ENCODE data around the gene PIGU. TPM values are rescaled to one million over a fixed set of nuclear protein-coding genes. Genes with fewer than 3 reads are reported as not detected.

PIGU gene
- polyA plus RNA-seq, 3 donors: 5.8 to 11.3 (median 10.9) TPM

- Mint-ChIP-seq H3K4me1 (peaks cover 5% of the 10 kb centered on the region), H3K27me3 (ENCODE audit: low read depth in 3 of 3) (peaks cover 0 to 2% (median 0%) of the 10 kb centered on the region in 3 donors), H3K9me3 (peaks cover 0 to 1% (median 0%) of the 10 kb centered on the region in 7 donors), H3K36me3 (peaks cover 3 to 5% of the 10 kb centered on the region in 2 donors), H3K27ac (peak overlapping the region in 2 of 7 donors; percentile 30 to 69), H3K4me3 (no peak overlapping the region)
- intact Hi-C loops (cut with micrococcal nuclease): loop anchor here in 1 of 2 donors (5.0 kb wide), 1 partner anchor 147 kb away; no protein-coding TSS in a partner anchor
- H3K4me2 ChIP-seq (replicated peaks; ENCODE audit: extremely low read depth, low read length, poor library complexity, severe bottlenecking): no peak overlapping the region
- no peak overlapping the region for H3K9ac ChIP-seq (ENCODE audit: insufficient read depth, low read length, poor library complexity, severe bottlenecking)
- H3K79me2 ChIP-seq (ENCODE audit: insufficient read depth, low read length): no peaks in the 10 kb centered on the region
- peak overlapping the region in 1 of 2 donors; percentile 8 for H3K27ac ChIP-seq (ENCODE audit: low read depth in 1 of 2, low read length in 2 of 2)
- no peaks in the 10 kb centered on the region for H3K36me3 ChIP-seq (replicated peaks in 1 of 2; ENCODE audit: control insufficient read depth in 1 of 2, insufficient read depth in 2 of 2, low read length in 2 of 2)
- peaks cover 7 to 16% of the 10 kb centered on the region in 2 donors for H3K4me1 ChIP-seq (ENCODE audit: control insufficient read depth in 1 of 2, insufficient read depth in 2 of 2, low read length in 2 of 2)
- TF ChIP-seq, protein P1, sequence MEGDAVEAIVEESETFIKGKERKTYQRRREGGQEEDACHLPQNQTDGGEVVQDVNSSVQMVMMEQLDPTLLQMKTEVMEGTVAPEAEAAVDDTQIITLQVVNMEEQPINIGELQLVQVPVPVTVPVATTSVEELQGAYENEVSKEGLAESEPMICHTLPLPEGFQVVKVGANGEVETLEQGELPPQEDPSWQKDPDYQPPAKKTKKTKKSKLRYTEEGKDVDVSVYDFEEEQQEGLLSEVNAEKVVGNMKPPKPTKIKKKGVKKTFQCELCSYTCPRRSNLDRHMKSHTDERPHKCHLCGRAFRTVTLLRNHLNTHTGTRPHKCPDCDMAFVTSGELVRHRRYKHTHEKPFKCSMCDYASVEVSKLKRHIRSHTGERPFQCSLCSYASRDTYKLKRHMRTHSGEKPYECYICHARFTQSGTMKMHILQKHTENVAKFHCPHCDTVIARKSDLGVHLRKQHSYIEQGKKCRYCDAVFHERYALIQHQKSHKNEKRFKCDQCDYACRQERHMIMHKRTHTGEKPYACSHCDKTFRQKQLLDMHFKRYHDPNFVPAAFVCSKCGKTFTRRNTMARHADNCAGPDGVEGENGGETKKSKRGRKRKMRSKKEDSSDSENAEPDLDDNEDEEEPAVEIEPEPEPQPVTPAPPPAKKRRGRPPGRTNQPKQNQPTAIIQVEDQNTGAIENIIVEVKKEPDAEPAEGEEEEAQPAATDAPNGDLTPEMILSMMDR (IDR thresholded peaks at IDR 0.05): no peak
- WGBS (ENCODE audit: insufficient coverage): 100% methylated on average over 5 of the region's 7 CpGs
- no peak overlapping the region for H3K4me3 ChIP-seq (replicated peaks in 1 of 3; ENCODE audit: low read depth in 2 of 3, low read length in 3 of 3)
- H2AFZ ChIP-seq (ENCODE audit: insufficient read depth, low read depth, low read length, poor library complexity, severe bottlenecking): no peak overlapping the region
- H3K9me3 ChIP-seq (replicated peaks in 1 of 2; ENCODE audit: control insufficient read depth in 1 of 2, insufficient read depth in 1 of 2, low read length in 2 of 2): no peaks in the 10 kb centered on the region
- H4K20me1 ChIP-seq (ENCODE audit: insufficient read depth, low read length): no peaks in the 10 kb centered on the region
- no peaks in the 10 kb centered on the region for H3K27me3 ChIP-seq (ENCODE audit: control insufficient read depth in 2 of 2, insufficient read depth in 2 of 2, low read length in 2 of 2)
- DNase-seq: no peak
These were observed 116.3 kb downstream of the PIGU start for GRCh38 chr20:34560614-34561013.

- Histone ChIP-seq H3K27me3 (ENCODE audit: control insufficient read depth in 2 of 2, insufficient read depth in 2 of 2, low read length in 2 of 2) (no peaks in the 10 kb centered on the region), H2AFZ (ENCODE audit: insufficient read depth, low read depth, low read length, poor library complexity, severe bottlenecking) (no peak overlapping the region), H3K4me1 (ENCODE audit: control insufficient read depth in 1 of 2, insufficient read depth in 2 of 2, low read length in 2 of 2) (peaks cover 7 to 16% of the 10 kb centered on the region in 2 donors), H3K9ac (ENCODE audit: insufficient read depth, low read length, poor library complexity, severe bottlenecking) (no peak overlapping the region), H3K36me3 (replicated peaks in 1 of 2; ENCODE audit: control insufficient read depth in 1 of 2, insufficient read depth in 2 of 2, low read length in 2 of 2) (no peaks in the 10 kb centered on the region), H3K4me3 (replicated peaks in 1 of 3; ENCODE audit: low read depth in 2 of 3, low read length in 3 of 3) (no peak overlapping the region), H3K79me2 (ENCODE audit: insufficient read depth, low read length) (no peaks in the 10 kb centered on the region), H3K9me3 (replicated peaks in 1 of 2; ENCODE audit: control insufficient read depth in 1 of 2, insufficient read depth in 1 of 2, low read length in 2 of 2) (no peaks in the 10 kb centered on the region), H4K20me1 (ENCODE audit: insufficient read depth, low read length) (no peaks in the 10 kb centered on the region), H3K27ac (ENCODE audit: low read depth in 1 of 2, low read length in 2 of 2) (peak overlapping the region in 1 of 2 donors; percentile 8), H3K4me2 (replicated peaks; ENCODE audit: extremely low read depth, low read length, poor library complexity, severe bottlenecking) (no peak overlapping the region)
- Mint-ChIP-seq H3K9me3 (peaks cover 0 to 1% (median 0%) of the 10 kb centered on the region in 7 donors), H3K36me3 (peaks cover 3% of the 10 kb centered on the region in 2 donors), H3K4me3 (no peak overlapping the region), H3K27me3 (ENCODE audit: low read depth in 3 of 3) (peaks cover 0 to 2% (median 0%) of the 10 kb centered on the region in 3 donors), H3K4me1 (peaks cover 5% of the 10 kb centered on the region), H3K27ac (peak overlapping the region in 3 of 7 donors; percentile 10 to 90 (median 30))
- no peak for DNase-seq
- 93% methylated on average over 4 of the region's 12 CpGs for WGBS (ENCODE audit: insufficient coverage)
- TF ChIP-seq, protein P1 (IDR thresholded peaks at IDR 0.05): no peak
- intact Hi-C loops (cut with micrococcal nuclease): loop anchor here in 1 of 2 donors (5.0 kb wide), 1 partner anchor 147 kb away; no protein-coding TSS in a partner anchor
These were observed 116.8 kb downstream of the PIGU start for GRCh38 chr20:34560141-34560523.
